ENCODE results near the gene CHN2. TPM values are rescaled to one million over a fixed set of nuclear protein-coding genes. Genes with fewer than 3 reads are reported as not detected.

The CHN2 gene
- total and polyA plus RNA-seq, 2 donors (not counting 1 experiment from before 2014, with no cell fraction given), result 0.86 to 1.4 TPM

- H4K20me1 ChIP-seq (ENCODE audit: control insufficient read depth, insufficient read depth, low read length, poor library complexity, severe bottlenecking), result no peaks in the 10 kb centered on the region
- intact Hi-C loops (cut with micrococcal nuclease), result no loop called here
- H3K9ac ChIP-seq (ENCODE audit: low read length), result no peak overlapping the region
- Mint-ChIP-seq H3K9me3 (ENCODE audit: insufficient read depth) (no peaks in the 10 kb centered on the region), H3K4me3 (peak overlapping the region; percentile 13), H3K27me3 (peaks cover 23% of the 10 kb centered on the region), H3K27ac (no peak overlapping the region), H3K4me1 (peaks cover 20% of the 10 kb centered on the region)
- ChIA-PET CTCF (interaction anchor here (1.8 kb wide), 1 partner anchor 15 kb away, joined by 6 read pairs; no protein-coding TSS in a partner anchor), POLR2A (no interaction called here)
- no peak overlapping the region for H2AFZ ChIP-seq (ENCODE audit: insufficient read depth, low read depth, low read length, poor library complexity, severe bottlenecking)
- H3K36me3 ChIP-seq (replicated peaks in 1 of 2; ENCODE audit: control extremely low read depth in 1 of 2, control insufficient read depth in 1 of 2, extremely low read depth in 1 of 2, insufficient read depth in 2 of 2, low read length in 1 of 2), result no peaks in the 10 kb centered on the region
- no peak for TF ChIP-seq CTCF (IDR thresholded peaks at IDR 0.05)
- TF ChIP-seq EZH2 (IDR thresholded peaks at IDR 0.05; ENCODE audit: borderline replicate concordance, insufficient read depth, low read depth, low read length, poor library complexity, severe bottlenecking), result no peak
- no peak overlapping the region for H3K4me2 ChIP-seq (replicated peaks; ENCODE audit: low read depth, low read length, poor library complexity, severe bottlenecking)
- no peaks in the 10 kb centered on the region for H3K9me3 ChIP-seq (ENCODE audit: control extremely low read depth in 1 of 3, control insufficient read depth in 2 of 3, insufficient read depth in 1 of 3, low read length in 2 of 3)
- ATAC-seq (ENCODE audit: low read depth), result no peak
- no peaks in the 10 kb centered on the region for H3K79me2 ChIP-seq (ENCODE audit: control insufficient read depth, insufficient read depth, low read length)
- no peak overlapping the region for H3K4me3 ChIP-seq (ENCODE audit: control extremely low read depth in 1 of 5, extremely low read depth in 1 of 5, insufficient read depth in 1 of 5, low read depth in 2 of 5, low read length in 4 of 5)
- no peak overlapping the region for H3K27ac ChIP-seq (ENCODE audit: low read length in 2 of 2)
- no peak for DNase-seq
- H3K4me1 ChIP-seq (ENCODE audit: control insufficient read depth in 2 of 2, insufficient read depth in 2 of 2, low read length in 2 of 2), result no peaks in the 10 kb centered on the region
- no CpG with 5 or more reads among the region's 5 CpGs for WGBS (ENCODE audit: insufficient coverage)
- H3K27me3 ChIP-seq (replicated peaks in 1 of 4; ENCODE audit: control extremely low read depth in 1 of 4, control insufficient read depth in 3 of 4, insufficient read depth in 4 of 4, low read length in 3 of 4), result peaks cover 0 to 4% (median 0%) of the 10 kb centered on the region in 4 experiments
Measured at GRCh38 chr7:29422829-29423228, 228.3 kb downstream of the CHN2 start.

GRCh38 chr7:29424295-29424983, 229.9 kb downstream of the CHN2 start:
- Histone ChIP-seq H4K20me1 (ENCODE audit: control insufficient read depth, insufficient read depth, low read length, poor library complexity, severe bottlenecking) (no peaks in the 10 kb centered on the region), H3K36me3 (replicated peaks in 1 of 2; ENCODE audit: control extremely low read depth in 1 of 2, control insufficient read depth in 1 of 2, extremely low read depth in 1 of 2, insufficient read depth in 2 of 2, low read length in 1 of 2) (no peaks in the 10 kb centered on the region), H3K27me3 (replicated peaks in 1 of 4; ENCODE audit: control extremely low read depth in 1 of 4, control insufficient read depth in 3 of 4, insufficient read depth in 4 of 4, low read length in 3 of 4) (peaks cover 0 to 4% (median 0%) of the 10 kb centered on the region in 4 experiments), H3K4me2 (replicated peaks; ENCODE audit: low read depth, low read length, poor library complexity, severe bottlenecking) (no peak overlapping the region), H3K79me2 (ENCODE audit: control insufficient read depth, insufficient read depth, low read length) (no peaks in the 10 kb centered on the region), H3K9me3 (ENCODE audit: control extremely low read depth in 1 of 3, control insufficient read depth in 2 of 3, insufficient read depth in 1 of 3, low read length in 2 of 3) (no peaks in the 10 kb centered on the region), H3K27ac (ENCODE audit: low read length in 2 of 2) (no peak overlapping the region), H2AFZ (ENCODE audit: insufficient read depth, low read depth, low read length, poor library complexity, severe bottlenecking) (no peak overlapping the region), H3K4me1 (ENCODE audit: control insufficient read depth in 2 of 2, insufficient read depth in 2 of 2, low read length in 2 of 2) (no peaks in the 10 kb centered on the region), H3K4me3 (ENCODE audit: control extremely low read depth in 1 of 5, extremely low read depth in 1 of 5, insufficient read depth in 1 of 5, low read depth in 2 of 5, low read length in 4 of 5) (no peak overlapping the region), H3K9ac (ENCODE audit: low read length) (no peak overlapping the region)
- no peak overlapping the region for H3K27ac Mint-ChIP-seq
- WGBS (ENCODE audit: insufficient coverage), result 81% methylated on average over 5 of the region's 7 CpGs
- H3K4me1 Mint-ChIP-seq, result peaks cover 20% of the 10 kb centered on the region
- H3K9me3 Mint-ChIP-seq (ENCODE audit: insufficient read depth), result no peaks in the 10 kb centered on the region
- peaks cover 23% of the 10 kb centered on the region for H3K27me3 Mint-ChIP-seq
- ATAC-seq (ENCODE audit: low read depth) (peak; percentile 56), DNase-seq (peak; percentile 17)
- no peak overlapping the region for H3K4me3 Mint-ChIP-seq
- ChIA-PET POLR2A (no interaction called here), CTCF (interaction anchor here (0.6 kb wide), 1 partner anchor 9 kb away, joined by 3 read pairs; no protein-coding TSS in a partner anchor)
- TF ChIP-seq EZH2 (IDR thresholded peaks at IDR 0.05; ENCODE audit: borderline replicate concordance, insufficient read depth, low read depth, low read length, poor library complexity, severe bottlenecking) (no peak), CTCF (IDR thresholded peaks at IDR 0.05) (no peak)
- intact Hi-C loops (cut with micrococcal nuclease), result no loop called here

Measured in B cell (primary cell).